Neuronal stem cell (in vitro differentiated cells): ENCODE measurements around the gene TMEM60.

ENCODE experiments used
- DNase-seq: peaks from one replicate; pipeline ENCODE4 v3.0.0-alpha.2; 2013; ENCODE audit warnings: low spot score
- H2AFZ ChIP-seq: one replicate; pipeline ENCODE4 v1.6.1; 2013; ENCODE audit warnings: mild to moderate bottlenecking, low read length, inconsistent platforms
- H2AK5ac ChIP-seq: 2 replicates; pipeline ENCODE4 v1.6.1; 2013; ENCODE audit warnings: low read depth, mild to moderate bottlenecking, inconsistent platforms, low read length, moderate library complexity, mixed read lengths
- H2BK120ac ChIP-seq: 2 replicates; pipeline ENCODE4 v1.6.1; 2013; ENCODE audit warnings: low read depth, mild to moderate bottlenecking, inconsistent platforms, low read length, moderate library complexity, mixed read lengths
- H2BK12ac ChIP-seq: one replicate; pipeline ENCODE4 v1.6.1; 2013; ENCODE audit warnings: low read length, inconsistent platforms
- H2BK15ac ChIP-seq: 2 replicates; pipeline ENCODE4 v1.6.1; 2013; ENCODE audit warnings: mild to moderate bottlenecking, low read length, inconsistent platforms, mixed read lengths
- H2BK5ac ChIP-seq: one replicate; pipeline ENCODE4 v1.6.1; 2013; ENCODE audit warnings: inconsistent platforms, mild to moderate bottlenecking, low read length, moderate library complexity
- H3K14ac ChIP-seq: one replicate; pipeline ENCODE4 v1.6.1; 2013; ENCODE audit warnings: low read length, inconsistent platforms
- H3K18ac ChIP-seq: 2 replicates; pipeline ENCODE4 v1.6.1; 2013; ENCODE audit warnings: low read length, inconsistent platforms
- H3K23ac ChIP-seq: 2 replicates; pipeline ENCODE4 v1.6.1; 2013; ENCODE audit warnings: low read depth, mild to moderate bottlenecking, mixed read lengths, low read length, inconsistent platforms; ENCODE audit not compliant: poor library complexity
- H3K27ac ChIP-seq: replicated peaks from 3 replicates; pipeline ENCODE4 v1.5.1; 2013; ENCODE audit warnings: low read length, inconsistent platforms
- H3K27me3 ChIP-seq, 3 experiments: 2 replicates each; pipeline ENCODE4 v1.6.1; 2013; ENCODE audit warnings: low read length in 3 of 3, mild to moderate bottlenecking in 2 of 3, inconsistent platforms in 1 of 3, low read depth in 1 of 3, mixed read lengths in 1 of 3, moderate library complexity in 1 of 3; ENCODE audit not compliant: control insufficient read depth in 3 of 3, insufficient read depth in 3 of 3
- H3K36me3 ChIP-seq, 2 donors: replicated peaks in 1 of 2; 2 replicates each; pipeline ENCODE4 v1.6.1; 2013; ENCODE audit warnings: low read length in 2 of 2; ENCODE audit not compliant: control insufficient read depth in 2 of 2, insufficient read depth in 2 of 2
- H3K4ac ChIP-seq: 2 replicates; pipeline ENCODE4 v1.6.1; 2013; ENCODE audit warnings: inconsistent platforms, mild to moderate bottlenecking, low read length, moderate library complexity
- H3K4me1 ChIP-seq, 2 donors: 1 replicate in 1 of 2; 2 replicates in 1 of 2; pipeline ENCODE4 v1.6.1; 2013; ENCODE audit warnings: low read length in 2 of 2, low read depth in 1 of 2; ENCODE audit not compliant: control insufficient read depth in 2 of 2, insufficient read depth in 1 of 2
- H3K4me2 ChIP-seq: one replicate; pipeline ENCODE4 v1.6.1; 2013; ENCODE audit warnings: mild to moderate bottlenecking, low read length, inconsistent platforms; ENCODE audit not compliant: insufficient read depth, poor library complexity, severe bottlenecking
- H3K4me3 ChIP-seq, 2 donors: 2 replicates each; pipeline ENCODE4 v1.5.1; 2013; ENCODE audit warnings: low read length in 2 of 2, mild to moderate bottlenecking in 2 of 2, inconsistent platforms in 1 of 2, moderate library complexity in 1 of 2
- H3K79me1 ChIP-seq: one replicate; pipeline ENCODE4 v1.6.1; 2013; ENCODE audit warnings: low read depth, mild to moderate bottlenecking, inconsistent platforms, low read length, moderate library complexity
- H3K9ac ChIP-seq: one replicate; pipeline ENCODE4 v1.6.1; 2013; ENCODE audit warnings: mild to moderate bottlenecking, low read depth, low read length, inconsistent platforms; ENCODE audit not compliant: poor library complexity
- H3K9me3 ChIP-seq, 2 donors: replicated peaks in 1 of 2; 2 replicates each; pipeline versions ENCODE3 to v1.6.1; 2013; ENCODE audit warnings: low read length in 2 of 2, mild to moderate bottlenecking in 2 of 2, inconsistent platforms in 1 of 2, low read depth in 1 of 2, mixed read lengths in 1 of 2, moderate library complexity in 1 of 2; ENCODE audit not compliant: control insufficient read depth in 2 of 2, insufficient read depth in 1 of 2
- H4K8ac ChIP-seq: one replicate; pipeline ENCODE4 v1.6.1; 2013; ENCODE audit warnings: low read depth, mild to moderate bottlenecking, inconsistent platforms, low read length, moderate library complexity
- H4K91ac ChIP-seq: one replicate; pipeline ENCODE4 v1.6.1; 2013; ENCODE audit warnings: low read length, low read depth, mild to moderate bottlenecking, inconsistent platforms; ENCODE audit not compliant: poor library complexity
- WGBS, 2 donors: extraction: QIAGEN DNeasy Blood & Tissue Kit; methylation state at CpG; one replicate each; pipeline ENCODE4 v1.1.7; 2013; ENCODE audit warnings: missing lambda C conversion rate in 2 of 2, mixed read lengths in 1 of 2; ENCODE audit not compliant: insufficient read length in 2 of 2, insufficient replicate concordance in 1 of 2; ENCODE audit errors: extremely low coverage in 2 of 2; 5-methylcytosine and 5-hydroxymethylcytosine counted together

TMEM60 gene

DNA sequence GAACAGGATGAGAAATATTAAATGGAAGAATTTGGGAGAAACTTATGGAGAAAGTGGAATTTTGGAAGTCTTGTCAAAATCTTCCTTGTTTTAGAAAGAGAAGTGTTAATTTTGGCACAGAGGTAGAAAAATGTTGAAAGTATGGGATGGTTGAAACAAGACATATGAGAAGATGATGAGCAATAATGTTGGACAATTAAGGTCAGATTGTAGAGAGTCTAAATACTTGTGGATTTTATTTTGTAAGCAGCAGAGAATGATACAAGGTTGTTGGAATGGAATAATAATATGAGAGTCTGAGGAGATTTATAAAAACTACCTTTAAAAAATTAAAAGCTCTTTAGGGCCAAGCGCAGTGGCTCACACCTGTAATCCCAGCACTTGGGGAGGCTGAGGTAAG is 34.9 kb upstream of the TMEM60 start:
- Histone ChIP-seq H3K4ac (no peak overlapping the region), H2BK12ac (no peak overlapping the region), H3K4me3 (no peak overlapping the region), H3K27ac (no peak overlapping the region), H2AFZ (no peak overlapping the region), H3K9me3 (no peaks in the 10 kb centered on the region), H3K18ac (no peak overlapping the region), H2BK15ac (no peak overlapping the region), H3K36me3 (peaks cover 0 to 10% of the 10 kb centered on the region in 2 donors), H3K4me2 (no peak overlapping the region), H4K8ac (no peak overlapping the region), H3K79me1 (peaks cover 1% of the 10 kb centered on the region), H4K91ac (no peak overlapping the region), H3K14ac (no peak overlapping the region), H3K23ac (no peak overlapping the region), H2BK5ac (no peak overlapping the region), H3K27me3 (no peaks in the 10 kb centered on the region), H2AK5ac (no peak overlapping the region), H2BK120ac (no peak overlapping the region), H3K9ac (no peak overlapping the region), H3K4me1 (peaks cover 0 to 2% of the 10 kb centered on the region in 2 donors)
- DNase-seq = no peak
- no CpG with 5 or more reads among the region's 1 CpG for WGBS, 2 donors

DNA sequence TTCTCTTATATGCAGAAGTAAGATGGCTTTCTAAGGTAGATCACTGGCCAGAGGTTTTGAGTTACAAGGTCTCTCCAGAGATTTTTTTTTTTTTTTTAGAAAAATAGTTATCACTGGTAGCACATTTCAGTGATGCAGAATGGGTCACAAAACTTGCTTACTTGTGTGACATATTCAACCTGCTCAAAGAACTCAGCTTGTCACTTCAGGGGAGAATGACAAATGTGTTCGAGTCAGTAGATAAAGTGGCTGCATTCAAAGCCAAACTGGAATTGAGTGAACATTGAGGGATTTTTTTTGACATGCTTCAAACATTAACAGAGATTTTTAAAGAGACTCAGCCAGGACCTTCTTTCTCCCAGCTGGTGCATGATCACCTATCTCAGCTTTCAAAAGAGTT is 33.7 kb upstream of the TMEM60 start:
- Histone ChIP-seq H4K8ac (no peak overlapping the region), H2BK15ac (no peak overlapping the region), H2BK5ac (no peak overlapping the region), H3K27ac (no peak overlapping the region), H3K4ac (no peak overlapping the region), H3K27me3 (no peaks in the 10 kb centered on the region), H3K9ac (no peak overlapping the region), H3K79me1 (peaks cover 1% of the 10 kb centered on the region), H2BK12ac (no peak overlapping the region), H3K18ac (no peak overlapping the region), H3K4me2 (no peak overlapping the region), H3K23ac (no peak overlapping the region), H4K91ac (no peak overlapping the region), H2AFZ (no peak overlapping the region), H3K36me3 (peaks cover 0 to 10% of the 10 kb centered on the region in 2 donors), H3K14ac (no peak overlapping the region), H2BK120ac (no peak overlapping the region), H3K4me1 (peaks cover 0 to 2% of the 10 kb centered on the region in 2 donors), H3K4me3 (no peak overlapping the region), H2AK5ac (no peak overlapping the region), H3K9me3 (no peaks in the 10 kb centered on the region)
- no peak for DNase-seq
- WGBS, 2 donors = no CpG with 5 or more reads among the region's 1 CpG

DNA sequence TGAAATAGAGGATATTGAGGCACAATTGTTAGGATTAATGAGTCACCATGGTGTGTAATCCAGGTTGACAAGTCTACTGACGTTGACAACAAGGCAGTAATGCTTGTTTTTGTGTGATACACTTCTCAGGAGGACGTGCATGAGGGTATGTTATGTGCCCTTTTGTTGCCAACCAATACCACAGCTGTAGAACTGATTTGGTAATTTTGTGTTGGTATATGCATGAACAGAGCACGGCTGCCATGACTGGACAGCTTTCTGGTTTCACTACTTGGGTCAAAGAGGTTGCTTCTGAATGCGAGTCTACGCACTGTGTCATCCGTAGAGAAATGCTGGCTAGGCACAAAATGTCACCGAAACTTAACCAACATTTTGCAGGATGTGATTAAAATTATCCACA is 33.2 kb upstream of the TMEM60 start:
- Histone ChIP-seq H2BK120ac (no peak overlapping the region), H3K9me3 (no peaks in the 10 kb centered on the region), H2BK5ac (no peak overlapping the region), H3K4ac (no peak overlapping the region), H3K18ac (no peak overlapping the region), H3K23ac (no peak overlapping the region), H3K14ac (no peak overlapping the region), H3K27ac (no peak overlapping the region), H2AK5ac (no peak overlapping the region), H3K36me3 (peaks cover 0 to 10% of the 10 kb centered on the region in 2 donors), H3K4me2 (no peak overlapping the region), H3K4me3 (no peak overlapping the region), H3K27me3 (no peaks in the 10 kb centered on the region), H3K9ac (no peak overlapping the region), H3K4me1 (peaks cover 0 to 2% of the 10 kb centered on the region in 2 donors), H2BK15ac (no peak overlapping the region), H4K8ac (no peak overlapping the region), H3K79me1 (peaks cover 1% of the 10 kb centered on the region), H2BK12ac (no peak overlapping the region), H2AFZ (no peak overlapping the region), H4K91ac (no peak overlapping the region)
- no peak for DNase-seq
- WGBS, 2 donors = no CpG with 5 or more reads among the region's 7 CpGs

DNA sequence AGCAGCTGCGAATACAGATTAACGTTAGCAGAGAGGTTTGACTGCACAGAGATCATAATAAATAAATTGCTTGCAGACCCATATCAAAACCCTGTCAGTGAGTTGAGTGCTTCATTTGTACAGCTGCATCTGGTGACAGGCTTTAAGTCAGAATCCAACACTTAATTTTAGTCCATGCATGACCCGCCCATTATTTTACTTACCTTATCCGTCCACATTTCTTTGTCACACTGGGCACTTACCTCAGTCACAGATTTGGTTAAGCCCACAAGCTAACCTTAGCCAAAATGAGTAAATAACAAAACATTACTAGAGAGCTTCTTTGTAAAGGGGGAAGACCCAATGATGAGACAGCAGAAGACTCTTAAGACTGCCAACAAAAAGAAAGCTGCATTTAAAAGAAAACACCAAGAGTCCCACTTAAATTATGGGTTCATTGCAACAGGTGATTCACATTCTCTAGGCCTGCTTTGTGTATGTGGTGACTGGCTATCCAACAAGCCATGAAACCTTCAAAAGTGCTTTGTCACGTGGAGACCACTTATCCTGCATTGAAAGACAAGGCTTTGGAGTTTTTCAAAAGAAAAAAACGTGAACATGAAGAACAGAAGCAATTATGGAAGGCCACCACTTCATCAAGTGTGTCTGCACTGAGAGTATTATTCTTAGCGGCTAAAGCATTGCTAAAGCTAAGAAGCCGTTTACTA is 32.6 kb upstream of the TMEM60 start:
- Histone ChIP-seq H2BK120ac (no peak overlapping the region), H3K4ac (no peak overlapping the region), H2AFZ (no peak overlapping the region), H4K91ac (no peak overlapping the region), H2BK12ac (no peak overlapping the region), H3K9ac (no peak overlapping the region), H3K27me3 (no peaks in the 10 kb centered on the region), H3K36me3 (peaks cover 0 to 6% of the 10 kb centered on the region in 2 donors), H3K9me3 (no peaks in the 10 kb centered on the region), H3K23ac (no peak overlapping the region), H3K4me1 (peaks cover 0 to 2% of the 10 kb centered on the region in 2 donors), H2AK5ac (no peak overlapping the region), H3K79me1 (no peaks in the 10 kb centered on the region), H2BK5ac (no peak overlapping the region), H2BK15ac (no peak overlapping the region), H3K4me3 (no peak overlapping the region), H3K14ac (no peak overlapping the region), H4K8ac (no peak overlapping the region), H3K4me2 (no peak overlapping the region), H3K27ac (no peak overlapping the region), H3K18ac (no peak overlapping the region)
- DNase-seq = no peak
- no CpG with 5 or more reads among the region's 8 CpGs for WGBS, 2 donors
